Fibroblast of the aortic adventitia (primary cell): ENCODE results near the gene RBM12. TPM values are rescaled to one million over a fixed set of nuclear protein-coding genes. Genes with fewer than 3 reads are reported as not detected.

Source experiments
- DNase-seq: peaks from one replicate; pipeline ENCODE4 v3.0.0-alpha.2; 2010; ENCODE audit warnings: low read depth
- H3K4me3 ChIP-seq: 2 replicates; pipeline ENCODE4 v1.5.1; 2011; ENCODE audit warnings: low read depth, mild to moderate bottlenecking, control low read depth, low read length, moderate library complexity
- total RNA-seq: library from RNA; depleted of rRNA; stranded (reverse); fragments of >200 nt; gene quantifications from 2 replicates; pipeline ENCODE4 v1.2.3, GENCODE V29; 2012; ENCODE audit warnings: low replicate concordance
- TF ChIP-seq, protein P1 (sequence below): IDR thresholded peaks from 2 replicates; pipeline ENCODE4 v1.5.1; 2011; ENCODE audit warnings: mild to moderate bottlenecking, low read length, control low read depth, inconsistent platforms; ENCODE audit not compliant: insufficient read depth

Gene RBM12
- total RNA-seq, 1 donor, result 65.4 TPM

GRCh38 chr20:35611482-35611881 is 53.2 kb downstream of the RBM12 start:
- DNase-seq, result no peak

GRCh38 chr20:35610833-35611427 is 53.8 kb downstream of the RBM12 start:
- TF ChIP-seq, protein P1, sequence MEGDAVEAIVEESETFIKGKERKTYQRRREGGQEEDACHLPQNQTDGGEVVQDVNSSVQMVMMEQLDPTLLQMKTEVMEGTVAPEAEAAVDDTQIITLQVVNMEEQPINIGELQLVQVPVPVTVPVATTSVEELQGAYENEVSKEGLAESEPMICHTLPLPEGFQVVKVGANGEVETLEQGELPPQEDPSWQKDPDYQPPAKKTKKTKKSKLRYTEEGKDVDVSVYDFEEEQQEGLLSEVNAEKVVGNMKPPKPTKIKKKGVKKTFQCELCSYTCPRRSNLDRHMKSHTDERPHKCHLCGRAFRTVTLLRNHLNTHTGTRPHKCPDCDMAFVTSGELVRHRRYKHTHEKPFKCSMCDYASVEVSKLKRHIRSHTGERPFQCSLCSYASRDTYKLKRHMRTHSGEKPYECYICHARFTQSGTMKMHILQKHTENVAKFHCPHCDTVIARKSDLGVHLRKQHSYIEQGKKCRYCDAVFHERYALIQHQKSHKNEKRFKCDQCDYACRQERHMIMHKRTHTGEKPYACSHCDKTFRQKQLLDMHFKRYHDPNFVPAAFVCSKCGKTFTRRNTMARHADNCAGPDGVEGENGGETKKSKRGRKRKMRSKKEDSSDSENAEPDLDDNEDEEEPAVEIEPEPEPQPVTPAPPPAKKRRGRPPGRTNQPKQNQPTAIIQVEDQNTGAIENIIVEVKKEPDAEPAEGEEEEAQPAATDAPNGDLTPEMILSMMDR, result no peak
- H3K4me3 ChIP-seq, result no peak overlapping the region
- DNase-seq, result peak; percentile 28

More at GRCh38 chr20:35611482-35611881, 53.2 kb downstream of the RBM12 start:
- H3K4me3 ChIP-seq, result no peak overlapping the region
- TF ChIP-seq, protein P1, result no peak

DNA sequence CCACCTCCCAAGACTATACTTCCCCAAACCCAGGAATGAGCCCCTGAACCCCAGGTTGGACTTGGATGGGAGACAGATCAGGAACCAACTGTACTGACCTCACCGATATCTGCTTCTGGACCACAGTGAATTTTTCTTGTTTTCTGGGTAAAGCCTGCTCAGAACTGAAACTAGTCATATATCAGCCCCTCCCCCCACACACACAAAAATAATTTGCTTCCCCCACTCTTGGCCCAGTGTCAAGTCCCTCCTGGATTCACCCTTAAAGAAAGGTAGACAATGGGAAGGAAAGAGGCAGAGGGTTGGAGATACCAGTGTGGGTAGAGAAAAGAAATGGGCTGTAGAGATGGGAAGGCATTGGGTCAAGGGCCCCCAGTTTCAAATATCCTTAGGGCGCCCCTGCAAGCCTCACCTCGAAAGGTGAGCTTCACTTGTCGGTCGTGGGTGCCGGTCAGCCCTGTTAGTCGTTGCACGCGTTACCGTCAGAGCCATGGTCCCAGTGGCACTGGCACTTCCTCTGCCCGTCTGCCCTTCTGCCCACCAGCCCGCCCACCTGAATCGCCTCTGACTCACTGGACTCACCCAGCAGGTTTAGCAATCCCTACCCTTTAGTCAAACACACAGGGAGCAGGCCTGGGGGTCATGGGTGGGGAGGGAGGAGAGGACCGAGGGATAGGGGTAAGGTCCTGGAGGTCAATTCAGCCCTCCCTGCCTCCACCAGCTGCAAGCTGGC is 57.5 kb downstream of the RBM12 start:
- TF ChIP-seq, protein P1, result no peak
- no peak overlapping the region for H3K4me3 ChIP-seq
- no peak for DNase-seq

DNA sequence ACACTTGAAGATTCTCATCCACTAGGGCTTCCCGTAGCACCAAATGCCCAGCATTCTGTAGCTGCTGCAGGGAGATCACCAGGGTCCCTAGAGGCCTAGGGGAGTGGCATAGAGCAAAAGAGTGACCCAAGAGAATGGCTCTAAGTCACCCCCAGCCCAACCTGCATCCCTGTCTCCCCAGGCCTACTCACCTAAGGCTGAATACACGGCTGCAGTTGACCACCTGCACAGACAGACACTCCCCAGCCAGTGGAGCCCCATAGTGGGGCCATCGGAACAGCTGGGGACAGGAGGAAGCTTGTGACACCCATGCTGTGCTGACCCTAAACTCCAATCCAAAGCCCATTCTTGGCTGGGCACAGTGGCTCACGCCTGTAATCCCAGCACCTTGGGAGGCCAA is 58.6 kb downstream of the RBM12 start:
- no peak for DNase-seq
- no peak overlapping the region for H3K4me3 ChIP-seq
- TF ChIP-seq, protein P1, result no peak

DNA sequence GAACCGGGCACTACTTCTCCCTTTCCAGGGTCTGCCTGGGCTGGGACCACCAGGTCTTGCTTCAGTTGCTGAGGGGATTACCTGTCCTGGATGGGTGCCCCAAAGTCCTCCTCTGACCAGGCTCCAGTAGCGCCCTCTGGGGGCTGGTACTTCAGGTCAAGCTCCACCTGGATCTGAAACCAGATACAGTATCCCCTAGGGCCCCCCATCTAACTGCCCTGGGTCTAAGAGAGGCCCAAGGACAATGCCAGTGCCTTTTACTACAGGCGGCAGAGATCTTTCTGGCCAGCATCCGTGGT is 60.3 kb downstream of the RBM12 start:
- TF ChIP-seq, protein P1, result peak; percentile 19
- no peak for DNase-seq
- no peak overlapping the region for H3K4me3 ChIP-seq

DNA sequence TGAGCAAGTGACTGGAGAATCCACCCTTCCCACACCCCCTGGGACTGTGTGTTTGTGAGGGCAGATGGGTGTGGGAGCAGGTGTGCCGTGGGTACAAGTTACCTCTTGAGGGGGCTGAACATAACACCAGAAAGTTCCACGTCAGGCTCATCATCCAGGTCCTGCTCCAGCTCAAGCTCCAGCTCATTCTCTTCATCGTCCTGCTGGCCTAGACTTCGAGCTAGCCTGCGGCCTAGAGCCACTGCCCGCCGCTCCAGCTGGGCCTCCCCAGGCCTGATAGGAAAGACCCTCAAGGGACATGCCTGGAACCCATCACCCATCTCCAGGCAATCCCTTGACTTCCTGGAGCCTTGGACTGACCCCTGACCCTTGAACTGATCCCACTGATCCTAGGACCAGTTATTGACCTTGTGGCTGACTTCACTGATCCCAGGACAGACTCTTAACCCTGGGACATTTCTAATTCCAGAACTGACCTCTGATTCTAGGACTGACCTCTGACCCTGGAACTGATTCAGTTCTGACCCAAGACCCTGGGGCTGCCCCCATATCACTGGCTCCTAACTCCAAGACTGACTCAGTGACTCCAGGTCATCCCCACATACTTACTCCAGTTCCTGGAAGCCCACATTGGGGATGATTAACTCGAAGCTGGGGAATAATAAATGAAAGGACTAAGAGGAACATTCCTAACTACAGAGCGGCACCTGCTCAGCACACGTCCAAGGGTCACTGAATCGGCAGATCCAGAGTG is 60.8 kb downstream of the RBM12 start:
- DNase-seq, result no peak
- no peak overlapping the region for H3K4me3 ChIP-seq
- TF ChIP-seq, protein P1, result no peak
